ENCODE results near the gene RBM10.

RBM10 gene

DNA sequence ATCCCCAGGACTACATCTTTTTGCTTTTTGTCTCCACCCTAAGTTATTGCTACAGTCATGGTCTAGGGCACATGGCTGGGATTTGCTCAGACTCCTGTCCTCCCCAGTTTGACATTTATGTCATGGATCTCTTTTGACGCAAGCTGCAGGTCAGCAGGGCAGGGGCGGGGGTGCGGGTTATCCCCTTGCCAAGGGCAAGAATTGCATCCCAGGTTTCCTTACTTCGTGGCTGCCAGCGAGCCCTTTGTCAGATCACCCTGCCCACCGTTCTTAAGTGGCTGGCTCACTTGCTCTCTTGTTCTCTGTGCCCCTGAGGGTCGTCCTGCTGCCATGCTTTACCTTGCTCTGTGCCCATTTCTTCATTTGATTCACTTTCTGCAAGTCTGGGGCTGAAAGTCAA lies 27.5 kb downstream of the RBM10 start:
- peaks cover 3% of the 10 kb centered on the region for H3K79me1 ChIP-seq (ENCODE audit: low read depth, low read length)
- H3K4ac ChIP-seq (ENCODE audit: low read length) = no peak overlapping the region
- H2BK5ac ChIP-seq (ENCODE audit: low read length) = no peak overlapping the region
- H3K23ac ChIP-seq (ENCODE audit: low read depth, low read length, poor library complexity) = no peak overlapping the region
- no peak overlapping the region for H2AK5ac ChIP-seq (ENCODE audit: low read depth, low read length)
- H3K14ac ChIP-seq (ENCODE audit: low read length) = no peak overlapping the region
- no CpG with 5 or more reads among the region's 7 CpGs for WGBS, 2 donors (ENCODE audit: extremely low coverage in 2 of 2, insufficient read length in 2 of 2, insufficient replicate concordance in 1 of 2)
- H3K27ac ChIP-seq (replicated peaks; ENCODE audit: low read length) = no peak overlapping the region
- no peak overlapping the region for H4K8ac ChIP-seq (ENCODE audit: low read depth, low read length)
- H2BK120ac ChIP-seq (ENCODE audit: low read depth, low read length) = no peak overlapping the region
- H3K36me3 ChIP-seq (replicated peaks in 1 of 2; ENCODE audit: control insufficient read depth in 2 of 2, insufficient read depth in 2 of 2, low read length in 2 of 2) = peaks cover 34 to 82% of the 10 kb centered on the region in 2 donors
- H3K4me2 ChIP-seq (ENCODE audit: insufficient read depth, low read length, poor library complexity, severe bottlenecking) = no peak overlapping the region
- no peak overlapping the region for H2BK15ac ChIP-seq (ENCODE audit: low read length)
- H2AFZ ChIP-seq (ENCODE audit: low read length) = no peak overlapping the region
- no peak overlapping the region for H4K91ac ChIP-seq (ENCODE audit: low read depth, low read length, poor library complexity)
- no peak for DNase-seq (ENCODE audit: low spot score)
- H3K4me3 ChIP-seq (ENCODE audit: low read length in 2 of 2) = no peak overlapping the region
- H3K9ac ChIP-seq (ENCODE audit: low read depth, low read length, poor library complexity) = no peak overlapping the region
- no peaks in the 10 kb centered on the region for H3K9me3 ChIP-seq (replicated peaks in 1 of 2; ENCODE audit: control insufficient read depth in 2 of 2, insufficient read depth in 1 of 2, low read depth in 1 of 2, low read length in 2 of 2)
- H2BK12ac ChIP-seq (ENCODE audit: low read length) = no peak overlapping the region
- no peaks in the 10 kb centered on the region for H3K4me1 ChIP-seq (ENCODE audit: control insufficient read depth in 2 of 2, insufficient read depth in 1 of 2, low read depth in 1 of 2, low read length in 2 of 2)
- peaks cover 0 to 67% (median 0%) of the 10 kb centered on the region in 3 experiments for H3K27me3 ChIP-seq (ENCODE audit: control insufficient read depth in 3 of 3, insufficient read depth in 3 of 3, low read depth in 1 of 3, low read length in 3 of 3)
- H3K18ac ChIP-seq (ENCODE audit: low read length) = no peak overlapping the region

DNA sequence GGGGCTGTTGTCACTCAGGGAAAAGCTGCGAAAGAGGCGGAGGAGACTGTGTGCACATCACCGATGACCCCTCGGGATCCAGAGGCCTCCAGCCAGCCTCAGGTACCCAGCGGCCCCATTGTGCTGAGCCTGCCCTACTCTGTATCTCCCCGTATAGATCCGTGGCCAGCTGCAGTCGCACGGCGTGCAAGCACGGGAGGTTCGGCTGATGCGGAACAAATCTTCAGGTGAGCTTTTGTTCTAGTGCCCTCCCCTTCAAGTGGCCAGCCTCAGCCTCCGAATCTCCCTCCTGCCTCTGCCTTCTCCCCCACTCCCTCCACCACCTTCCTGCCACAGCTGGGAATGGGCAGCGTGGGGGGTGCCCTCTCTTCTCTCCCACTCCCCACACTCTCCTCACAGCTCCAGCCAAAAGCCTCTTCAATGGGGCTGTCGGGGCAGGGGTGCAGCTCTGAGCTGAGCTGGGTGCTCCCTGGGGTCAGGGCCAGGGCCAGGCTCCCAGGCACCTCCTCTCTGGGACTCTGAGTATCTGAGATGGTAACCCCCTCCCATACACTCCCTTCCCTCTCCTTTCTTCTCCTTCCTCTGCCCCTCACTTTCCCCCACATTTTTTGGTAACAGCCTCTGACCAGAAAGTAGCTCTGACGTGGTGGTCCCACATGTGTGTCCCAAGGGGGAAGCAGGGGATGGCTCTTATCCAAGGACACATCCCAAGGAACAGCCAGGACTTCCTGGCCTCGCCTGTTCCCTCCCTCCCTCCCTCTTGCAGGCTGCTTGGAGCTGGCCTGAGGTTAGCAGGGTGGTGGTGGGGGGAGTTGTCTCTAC lies 28.2 kb downstream of the RBM10 start:
- no peak overlapping the region for H2BK5ac ChIP-seq (ENCODE audit: low read length)
- H3K36me3 ChIP-seq (replicated peaks in 1 of 2; ENCODE audit: control insufficient read depth in 2 of 2, insufficient read depth in 2 of 2, low read length in 2 of 2) = peaks cover 38 to 88% of the 10 kb centered on the region in 2 donors
- H3K27ac ChIP-seq (replicated peaks; ENCODE audit: low read length) = no peak overlapping the region
- H4K8ac ChIP-seq (ENCODE audit: low read depth, low read length) = no peak overlapping the region
- no peak overlapping the region for H3K9ac ChIP-seq (ENCODE audit: low read depth, low read length, poor library complexity)
- no peak overlapping the region for H3K23ac ChIP-seq (ENCODE audit: low read depth, low read length, poor library complexity)
- H3K18ac ChIP-seq (ENCODE audit: low read length) = no peak overlapping the region
- no peaks in the 10 kb centered on the region for H3K4me1 ChIP-seq (ENCODE audit: control insufficient read depth in 2 of 2, insufficient read depth in 1 of 2, low read depth in 1 of 2, low read length in 2 of 2)
- no peak overlapping the region for H2AFZ ChIP-seq (ENCODE audit: low read length)
- no peak overlapping the region for H2BK15ac ChIP-seq (ENCODE audit: low read length)
- H4K91ac ChIP-seq (ENCODE audit: low read depth, low read length, poor library complexity) = no peak overlapping the region
- H2BK12ac ChIP-seq (ENCODE audit: low read length) = no peak overlapping the region
- peaks cover 3% of the 10 kb centered on the region for H3K79me1 ChIP-seq (ENCODE audit: low read depth, low read length)
- H3K9me3 ChIP-seq (replicated peaks in 1 of 2; ENCODE audit: control insufficient read depth in 2 of 2, insufficient read depth in 1 of 2, low read depth in 1 of 2, low read length in 2 of 2) = no peaks in the 10 kb centered on the region
- peaks cover 0 to 70% (median 0%) of the 10 kb centered on the region in 3 experiments for H3K27me3 ChIP-seq (ENCODE audit: control insufficient read depth in 3 of 3, insufficient read depth in 3 of 3, low read depth in 1 of 3, low read length in 3 of 3)
- H3K4me2 ChIP-seq (ENCODE audit: insufficient read depth, low read length, poor library complexity, severe bottlenecking) = no peak overlapping the region
- H3K4me3 ChIP-seq (ENCODE audit: low read length in 2 of 2) = no peak overlapping the region
- WGBS, 2 donors (ENCODE audit: extremely low coverage in 2 of 2, insufficient read length in 2 of 2, insufficient replicate concordance in 1 of 2) = no CpG with 5 or more reads among the region's 18 CpGs
- no peak overlapping the region for H2AK5ac ChIP-seq (ENCODE audit: low read depth, low read length)
- H2BK120ac ChIP-seq (ENCODE audit: low read depth, low read length) = no peak overlapping the region
- DNase-seq (ENCODE audit: low spot score) = no peak
- H3K14ac ChIP-seq (ENCODE audit: low read length) = no peak overlapping the region
- H3K4ac ChIP-seq (ENCODE audit: low read length) = no peak overlapping the region

GRCh38 chrX:47174376-47174775 lies 29.4 kb downstream of the RBM10 start:
- Histone ChIP-seq H3K4me2 (ENCODE audit: insufficient read depth, low read length, poor library complexity, severe bottlenecking) (no peak overlapping the region), H2AFZ (ENCODE audit: low read length) (no peak overlapping the region), H2BK15ac (ENCODE audit: low read length) (no peak overlapping the region), H2BK120ac (ENCODE audit: low read depth, low read length) (no peak overlapping the region), H3K4ac (ENCODE audit: low read length) (no peak overlapping the region), H3K36me3 (replicated peaks in 1 of 2; ENCODE audit: control insufficient read depth in 2 of 2, insufficient read depth in 2 of 2, low read length in 2 of 2) (peaks cover 39 to 93% of the 10 kb centered on the region in 2 donors), H2AK5ac (ENCODE audit: low read depth, low read length) (no peak overlapping the region), H2BK5ac (ENCODE audit: low read length) (no peak overlapping the region), H3K18ac (ENCODE audit: low read length) (no peak overlapping the region), H3K79me1 (ENCODE audit: low read depth, low read length) (peaks cover 3% of the 10 kb centered on the region), H3K4me1 (ENCODE audit: control insufficient read depth in 2 of 2, insufficient read depth in 1 of 2, low read depth in 1 of 2, low read length in 2 of 2) (no peaks in the 10 kb centered on the region), H4K8ac (ENCODE audit: low read depth, low read length) (no peak overlapping the region), H3K9me3 (replicated peaks in 1 of 2; ENCODE audit: control insufficient read depth in 2 of 2, insufficient read depth in 1 of 2, low read depth in 1 of 2, low read length in 2 of 2) (no peaks in the 10 kb centered on the region), H3K23ac (ENCODE audit: low read depth, low read length, poor library complexity) (no peak overlapping the region), H4K91ac (ENCODE audit: low read depth, low read length, poor library complexity) (no peak overlapping the region), H2BK12ac (ENCODE audit: low read length) (no peak overlapping the region), H3K9ac (ENCODE audit: low read depth, low read length, poor library complexity) (no peak overlapping the region), H3K27ac (replicated peaks; ENCODE audit: low read length) (no peak overlapping the region), H3K4me3 (ENCODE audit: low read length in 2 of 2) (no peak overlapping the region), H3K27me3 (ENCODE audit: control insufficient read depth in 3 of 3, insufficient read depth in 3 of 3, low read depth in 1 of 3, low read length in 3 of 3) (peaks cover 0 to 74% (median 0%) of the 10 kb centered on the region in 3 experiments), H3K14ac (ENCODE audit: low read length) (no peak overlapping the region)
- no peak for DNase-seq (ENCODE audit: low spot score)
- no CpG with 5 or more reads among the region's 12 CpGs for WGBS, 2 donors (ENCODE audit: extremely low coverage in 2 of 2, insufficient read length in 2 of 2, insufficient replicate concordance in 1 of 2)

DNA sequence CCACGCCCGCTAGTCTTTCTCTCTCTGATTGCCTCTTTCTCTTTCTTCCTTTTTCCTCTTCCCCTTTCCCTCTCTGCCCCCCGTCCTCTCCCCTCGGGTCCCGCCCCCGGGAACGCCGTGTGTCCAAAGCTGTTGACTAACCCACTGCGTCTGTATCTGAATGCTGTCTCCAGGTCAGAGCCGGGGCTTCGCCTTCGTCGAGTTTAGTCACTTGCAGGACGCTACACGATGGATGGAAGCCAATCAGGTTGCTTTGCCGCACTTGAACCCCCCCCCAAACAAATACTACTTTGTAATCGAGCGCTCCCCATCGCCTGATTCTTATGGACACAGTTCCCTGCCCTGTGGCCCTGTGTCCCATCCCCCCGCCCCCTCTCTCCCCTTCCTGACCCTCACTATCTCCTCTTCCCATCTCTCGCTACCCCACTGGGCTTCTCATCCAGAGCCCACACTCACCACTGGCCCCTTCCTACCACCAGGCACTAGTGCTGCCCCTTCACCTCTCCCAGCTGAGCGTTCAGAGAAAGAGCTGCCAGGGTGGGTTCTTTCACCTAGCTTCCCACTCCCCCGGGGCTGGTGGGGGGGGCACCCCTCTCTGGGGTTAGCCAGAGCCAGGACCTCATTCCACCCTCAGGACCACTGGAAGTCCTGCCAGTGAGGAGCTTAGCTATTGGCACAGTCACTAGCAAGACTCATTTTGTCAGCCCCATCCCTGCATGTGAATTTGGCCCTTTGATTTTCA lies 30.0 kb downstream of the RBM10 start:
- Histone ChIP-seq H3K4me2 (ENCODE audit: insufficient read depth, low read length, poor library complexity, severe bottlenecking) (no peak overlapping the region), H2BK120ac (ENCODE audit: low read depth, low read length) (no peak overlapping the region), H3K14ac (ENCODE audit: low read length) (no peak overlapping the region), H3K36me3 (replicated peaks in 1 of 2; ENCODE audit: control insufficient read depth in 2 of 2, insufficient read depth in 2 of 2, low read length in 2 of 2) (peaks cover 42 to 93% of the 10 kb centered on the region in 2 donors), H3K27me3 (ENCODE audit: control insufficient read depth in 3 of 3, insufficient read depth in 3 of 3, low read depth in 1 of 3, low read length in 3 of 3) (peaks cover 0 to 75% (median 0%) of the 10 kb centered on the region in 3 experiments), H3K4me3 (ENCODE audit: low read length in 2 of 2) (no peak overlapping the region), H3K23ac (ENCODE audit: low read depth, low read length, poor library complexity) (no peak overlapping the region), H2AFZ (ENCODE audit: low read length) (no peak overlapping the region), H2BK5ac (ENCODE audit: low read length) (no peak overlapping the region), H4K8ac (ENCODE audit: low read depth, low read length) (no peak overlapping the region), H2BK12ac (ENCODE audit: low read length) (no peak overlapping the region), H3K27ac (replicated peaks; ENCODE audit: low read length) (no peak overlapping the region), H2BK15ac (ENCODE audit: low read length) (no peak overlapping the region), H3K9me3 (replicated peaks in 1 of 2; ENCODE audit: control insufficient read depth in 2 of 2, insufficient read depth in 1 of 2, low read depth in 1 of 2, low read length in 2 of 2) (no peaks in the 10 kb centered on the region), H3K9ac (ENCODE audit: low read depth, low read length, poor library complexity) (no peak overlapping the region), H3K18ac (ENCODE audit: low read length) (no peak overlapping the region), H3K4me1 (ENCODE audit: control insufficient read depth in 2 of 2, insufficient read depth in 1 of 2, low read depth in 1 of 2, low read length in 2 of 2) (no peaks in the 10 kb centered on the region), H3K79me1 (ENCODE audit: low read depth, low read length) (peaks cover 3% of the 10 kb centered on the region), H2AK5ac (ENCODE audit: low read depth, low read length) (no peak overlapping the region), H4K91ac (ENCODE audit: low read depth, low read length, poor library complexity) (no peak overlapping the region), H3K4ac (ENCODE audit: low read length) (no peak overlapping the region)
- DNase-seq (ENCODE audit: low spot score) = no peak
- WGBS, 2 donors (ENCODE audit: extremely low coverage in 2 of 2, insufficient read length in 2 of 2, insufficient replicate concordance in 1 of 2) = no CpG with 5 or more reads among the region's 23 CpGs

Data from neuronal stem cell (in vitro differentiated cells).